Prostate gland (tissue), 2 donors: ENCODE data around the gene LPCAT4. TPM values are rescaled to one million over a fixed set of nuclear protein-coding genes. Genes with fewer than 3 reads are reported as not detected.

Experiments
- DNase-seq: peaks from one replicate; pipeline ENCODE4 v3.0.0-alpha.2; 2019; ENCODE audit warnings: low spot score
- H3K27ac ChIP-seq, 2 donors: fragments of 200-600 bp; sonication (generic); 2 replicates each; pipeline ENCODE4 v1.5.1; 2017 to 2019
- H3K27me3 ChIP-seq: fragments of 200-600 bp; sonication (generic); replicated peaks from 2 replicates; pipeline ENCODE4 v1.5.1; 2019; ENCODE audit not compliant: insufficient read depth
- H3K36me3 ChIP-seq, 2 donors: fragments of 200-600 bp; sonication (generic); 1 replicate in 1 of 2; 2 replicates in 1 of 2; pipeline versions ENCODE4 v1.5.1 to v1.8.1; 2017 to 2019
- H3K4me1 ChIP-seq: fragments of 200-600 bp; sonication (generic); replicated peaks from 2 replicates; pipeline ENCODE4 v1.5.1; 2019
- H3K4me3 ChIP-seq, 2 donors: fragments of 200-600 bp; sonication (generic); 2 replicates each; pipeline ENCODE4 v1.5.1; 2017 to 2019
- H3K9me3 ChIP-seq: fragments of 200-600 bp; sonication (generic); 2 replicates; pipeline ENCODE4 v1.5.1; 2017
- POLR2A ChIP-seq: fragments of 450-650 bp; IDR thresholded peaks from one replicate; pipeline ENCODE4 v1.6.1; 2016; ENCODE audit warnings: antibody characterized with exemption, mild to moderate bottlenecking
- POLR2AphosphoS5 ChIP-seq: sonication (generic); formaldehyde crosslinking; IDR thresholded peaks from one replicate; pipeline ENCODE4 v1.6.1; 2017; ENCODE audit warnings: antibody characterized with exemption
- WGBS: methylation state at CpG from one replicate; pipeline ENCODE4 v1.1.5; 2018; 5-methylcytosine and 5-hydroxymethylcytosine counted together
- intact Hi-C: fragments of 100-400 bp; cut with DNase I; formaldehyde crosslinking; loops from one replicate; pipeline ENCODE4 v1.14.2; 2022
- microRNA counts, 2 donors: library from miRNA; unstranded; fragments of <30 nt; microRNA quantifications; one replicate each; lab custom pipeline; 2016 to 2017
- microRNA-seq: library from miRNA; unstranded; fragments of <30 nt; microRNA quantifications from one replicate; pipeline ENCODE4, GENCODE V29; 2016
- small RNA-seq, 2 donors: library from RNA; depleted of rRNA; stranded (forward); fragments of <200 nt; gene quantifications; one replicate each; pipeline ENCODE3, GENCODE V24; 2016
- total RNA-seq, 2 donors: library from RNA; depleted of rRNA; stranded (reverse); fragments of >200 nt; gene quantifications; one replicate each; pipeline ENCODE4 v1.1.0, GENCODE V29; 2016
- TF ChIP-seq, protein P1 (sequence below), 4 experiments: fragments of 200-600 bp in 2 of 4; fragments of 450-650 bp in 2 of 4; sonication (generic) in 2 of 4; IDR thresholded peaks; 1 replicate in 3 of 4; 2 replicates in 1 of 4; pipeline ENCODE4 v1.5.1; 2016 to 2019; ENCODE audit warnings: antibody characterized with exemption in 4 of 4, mild to moderate bottlenecking in 2 of 4, moderate library complexity in 2 of 4

Gene LPCAT4
- total RNA-seq, 2 donors from 2014 or later: 12.5 to 13.1 TPM

- Histone ChIP-seq H3K27me3 (no peaks in the 10 kb centered on the region), H3K4me3 (no peak overlapping the region), H3K9me3 (no peaks in the 10 kb centered on the region), H3K36me3 (no peaks in the 10 kb centered on the region), H3K4me1 (peaks cover 3% of the 10 kb centered on the region), H3K27ac (no peak overlapping the region)
- WGBS: 86% methylated on average over 3 of the region's 3 CpGs
- TF ChIP-seq, protein P1, sequence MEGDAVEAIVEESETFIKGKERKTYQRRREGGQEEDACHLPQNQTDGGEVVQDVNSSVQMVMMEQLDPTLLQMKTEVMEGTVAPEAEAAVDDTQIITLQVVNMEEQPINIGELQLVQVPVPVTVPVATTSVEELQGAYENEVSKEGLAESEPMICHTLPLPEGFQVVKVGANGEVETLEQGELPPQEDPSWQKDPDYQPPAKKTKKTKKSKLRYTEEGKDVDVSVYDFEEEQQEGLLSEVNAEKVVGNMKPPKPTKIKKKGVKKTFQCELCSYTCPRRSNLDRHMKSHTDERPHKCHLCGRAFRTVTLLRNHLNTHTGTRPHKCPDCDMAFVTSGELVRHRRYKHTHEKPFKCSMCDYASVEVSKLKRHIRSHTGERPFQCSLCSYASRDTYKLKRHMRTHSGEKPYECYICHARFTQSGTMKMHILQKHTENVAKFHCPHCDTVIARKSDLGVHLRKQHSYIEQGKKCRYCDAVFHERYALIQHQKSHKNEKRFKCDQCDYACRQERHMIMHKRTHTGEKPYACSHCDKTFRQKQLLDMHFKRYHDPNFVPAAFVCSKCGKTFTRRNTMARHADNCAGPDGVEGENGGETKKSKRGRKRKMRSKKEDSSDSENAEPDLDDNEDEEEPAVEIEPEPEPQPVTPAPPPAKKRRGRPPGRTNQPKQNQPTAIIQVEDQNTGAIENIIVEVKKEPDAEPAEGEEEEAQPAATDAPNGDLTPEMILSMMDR (IDR thresholded peaks at IDR 0.05): no peak
- TF ChIP-seq POLR2AphosphoS5: no peak
- no peak for TF ChIP-seq POLR2A
- no peak for DNase-seq
- intact Hi-C loops: no loop called here
These were observed 52.2 kb downstream of the LPCAT4 start for GRCh38 chr15:34314491-34315490.

- Histone ChIP-seq H3K36me3 (no peaks in the 10 kb centered on the region), H3K27me3 (no peaks in the 10 kb centered on the region), H3K4me3 (no peak overlapping the region), H3K4me1 (no peaks in the 10 kb centered on the region), H3K27ac (no peak overlapping the region), H3K9me3 (no peaks in the 10 kb centered on the region)
- TF ChIP-seq, protein P1 (IDR thresholded peaks at IDR 0.05): no peak
- TF ChIP-seq POLR2A (no peak), POLR2AphosphoS5 (no peak)
- WGBS: 91% methylated on average over 1 of the region's 1 CpG
- intact Hi-C loops: no loop called here
- no peak for DNase-seq
These were observed 55.4 kb downstream of the LPCAT4 start for GRCh38 chr15:34311563-34311962.

MicroRNA genes within 50 kb of the gene (microRNA counts, 767-probe panel; counts per million panel counts)
- 3,274 to 3,800 counts per million in 2 donors for microRNA hsa-miR-1233 (lab: Ali Mortazavi, UCI)

Small RNA genes within 50 kb of the gene (microRNA-seq; reads per million reads assigned to microRNA genes)
- gene MIR1233-1: not detected

Small RNA genes within 50 kb of the gene (small RNA-seq; reads per million reads assigned to genes)
- gene MIR1233-1 (0 reads per million in 2 donors), gene RF00019 (0 reads per million in 2 donors)

Other genes with a start within 250 kb of the LPCAT4 start
- 10 to 100 TPM; 24.8 to 53.6 TPM for gene KATNBL1, start 157.1 kb downstream of the LPCAT4 start, total RNA-seq
- gene EMC4, start 142.2 kb downstream of the LPCAT4 start, total RNA-seq: 100 to 1,000 TPM; 144 to 146 TPM
- 10 to 100 TPM; 10.2 to 36.8 TPM for gene SLC12A6, start 29.4 kb downstream of the LPCAT4 start, total RNA-seq
- 100 to 1,000 TPM; 130 to 141 TPM for gene NOP10, start 24.1 kb downstream of the LPCAT4 start, total RNA-seq
- 1 to 10 TPM in 1 of 2 donors, not detected in 1; 6.9 TPM for gene NUTM1, start 23.9 kb downstream of the LPCAT4 start, total RNA-seq
- 10 to 100 TPM; 24.5 to 63.7 TPM for gene GOLGA8A, start 70.6 kb upstream of the LPCAT4 start, total RNA-seq
- gene GOLGA8B, start 216.5 kb upstream of the LPCAT4 start, total RNA-seq: 100 to 1,000 TPM in 1 of 2 donors, 10 to 100 TPM in 1; 83.0 to 197 TPM